Measurements from ENCODE around the gene SPINK5.
A peak's percentile ranks its signal among the peaks of the same experiment; 100 is the strongest.

The SPINK5 gene

DNA sequence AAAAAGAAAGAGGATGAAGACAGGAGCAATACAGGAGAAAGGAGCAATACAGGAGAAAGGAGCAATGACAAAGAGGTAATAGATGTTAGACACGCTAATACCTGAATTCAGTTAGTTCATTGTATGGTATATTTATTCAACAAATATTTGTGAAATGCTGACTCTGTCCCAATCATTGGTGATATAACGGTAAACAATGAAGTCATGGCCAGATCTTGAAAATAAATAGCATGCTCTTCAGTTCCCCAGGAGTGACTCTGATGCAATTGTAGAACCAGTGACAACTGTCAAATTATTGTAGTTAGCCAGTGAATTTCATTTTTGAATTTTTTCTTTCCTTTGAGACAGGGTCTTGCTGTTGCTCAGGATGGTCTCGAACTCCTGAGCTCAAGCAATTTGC lies 56.5 kb downstream of the SPINK5 start:
- H3K4me3 ChIP-seq (replicated peaks in 1 of 2; ENCODE audit: low read depth in 2 of 2, low read length in 2 of 2) = no peak overlapping the region
- TF ChIP-seq, protein P1, sequence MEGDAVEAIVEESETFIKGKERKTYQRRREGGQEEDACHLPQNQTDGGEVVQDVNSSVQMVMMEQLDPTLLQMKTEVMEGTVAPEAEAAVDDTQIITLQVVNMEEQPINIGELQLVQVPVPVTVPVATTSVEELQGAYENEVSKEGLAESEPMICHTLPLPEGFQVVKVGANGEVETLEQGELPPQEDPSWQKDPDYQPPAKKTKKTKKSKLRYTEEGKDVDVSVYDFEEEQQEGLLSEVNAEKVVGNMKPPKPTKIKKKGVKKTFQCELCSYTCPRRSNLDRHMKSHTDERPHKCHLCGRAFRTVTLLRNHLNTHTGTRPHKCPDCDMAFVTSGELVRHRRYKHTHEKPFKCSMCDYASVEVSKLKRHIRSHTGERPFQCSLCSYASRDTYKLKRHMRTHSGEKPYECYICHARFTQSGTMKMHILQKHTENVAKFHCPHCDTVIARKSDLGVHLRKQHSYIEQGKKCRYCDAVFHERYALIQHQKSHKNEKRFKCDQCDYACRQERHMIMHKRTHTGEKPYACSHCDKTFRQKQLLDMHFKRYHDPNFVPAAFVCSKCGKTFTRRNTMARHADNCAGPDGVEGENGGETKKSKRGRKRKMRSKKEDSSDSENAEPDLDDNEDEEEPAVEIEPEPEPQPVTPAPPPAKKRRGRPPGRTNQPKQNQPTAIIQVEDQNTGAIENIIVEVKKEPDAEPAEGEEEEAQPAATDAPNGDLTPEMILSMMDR (IDR thresholded peaks at IDR 0.05; ENCODE audit: low read depth, low read length) = no peak

DNA sequence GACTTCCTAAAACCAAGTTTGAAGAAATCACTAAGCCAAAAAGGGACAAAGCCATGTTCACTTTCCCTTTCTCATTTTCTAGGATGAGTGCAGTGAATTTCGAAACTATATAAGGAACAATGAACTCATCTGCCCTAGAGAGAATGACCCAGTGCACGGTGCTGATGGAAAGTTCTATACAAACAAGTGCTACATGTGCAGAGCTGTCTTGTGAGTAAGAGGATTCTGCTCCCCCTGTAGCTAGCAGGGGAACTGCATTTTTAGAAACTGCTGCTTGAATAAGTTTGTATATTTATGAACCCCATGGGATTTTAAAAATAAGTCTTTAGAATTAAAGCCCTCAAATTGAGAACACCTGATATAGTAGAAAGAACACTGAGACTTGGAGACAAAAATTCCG lies 61.9 kb downstream of the SPINK5 start:
- peak; percentile 3 to 27 for DNase-seq (ENCODE audit: low read depth in 2 of 2)
- TF ChIP-seq, protein P1 (IDR thresholded peaks at IDR 0.05; ENCODE audit: low read depth, low read length) = peak; percentile 15
- H3K4me3 ChIP-seq (replicated peaks in 1 of 2; ENCODE audit: low read depth in 2 of 2, low read length in 2 of 2) = no peak overlapping the region

More for the DNA sequence above, 56.5 kb downstream of the SPINK5 start:
- no peak for DNase-seq (ENCODE audit: low read depth in 2 of 2)

DNA sequence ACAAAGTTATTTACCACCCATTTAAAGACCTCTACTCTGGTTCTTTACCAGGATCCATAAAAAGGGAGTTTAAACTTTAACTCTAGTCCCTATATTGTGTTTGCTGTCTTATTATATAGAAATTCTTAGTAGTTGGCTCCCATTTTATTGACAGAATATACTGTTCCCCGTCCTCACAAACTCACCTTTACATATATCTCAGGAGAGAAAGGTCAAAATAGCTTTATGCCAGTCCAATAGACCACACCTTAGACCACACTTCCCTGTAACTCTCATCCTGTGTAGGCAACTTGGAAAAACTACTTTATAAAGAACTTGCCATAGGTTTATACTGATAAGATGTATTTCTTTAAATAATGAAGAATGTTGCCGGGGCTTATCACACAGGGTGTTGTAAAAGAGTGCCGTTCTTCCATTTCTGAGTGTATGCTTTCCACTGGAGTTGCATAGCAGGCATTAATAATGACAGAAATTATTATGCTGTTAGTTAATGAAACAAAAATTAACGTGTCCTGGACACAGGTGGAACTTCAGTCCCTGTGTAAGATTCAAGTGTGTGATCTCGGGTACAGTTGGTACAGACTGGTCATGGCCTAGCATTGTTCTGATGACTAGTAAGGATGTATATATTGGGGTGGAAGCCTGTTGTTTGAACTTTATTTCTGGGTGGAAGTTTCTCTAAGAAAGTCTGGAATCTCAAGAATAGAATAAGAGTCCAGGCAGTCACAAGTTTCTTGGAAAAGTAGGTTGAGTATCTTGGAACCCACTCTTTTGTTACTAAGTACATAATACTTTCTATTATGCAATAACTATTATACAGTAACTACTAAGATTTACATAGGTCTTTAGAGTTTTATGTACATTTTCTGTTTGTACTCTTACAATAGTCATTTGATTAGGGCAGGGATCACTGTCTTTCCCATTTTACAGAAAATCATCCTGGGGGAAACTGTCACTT lies 71.6 kb downstream of the SPINK5 start:
- TF ChIP-seq, protein P1 (IDR thresholded peaks at IDR 0.05; ENCODE audit: low read depth, low read length) = no peak
- H3K4me3 ChIP-seq (replicated peaks in 1 of 2; ENCODE audit: low read depth in 2 of 2, low read length in 2 of 2) = no peak overlapping the region
- no peak for DNase-seq (ENCODE audit: low read depth in 2 of 2)

DNA sequence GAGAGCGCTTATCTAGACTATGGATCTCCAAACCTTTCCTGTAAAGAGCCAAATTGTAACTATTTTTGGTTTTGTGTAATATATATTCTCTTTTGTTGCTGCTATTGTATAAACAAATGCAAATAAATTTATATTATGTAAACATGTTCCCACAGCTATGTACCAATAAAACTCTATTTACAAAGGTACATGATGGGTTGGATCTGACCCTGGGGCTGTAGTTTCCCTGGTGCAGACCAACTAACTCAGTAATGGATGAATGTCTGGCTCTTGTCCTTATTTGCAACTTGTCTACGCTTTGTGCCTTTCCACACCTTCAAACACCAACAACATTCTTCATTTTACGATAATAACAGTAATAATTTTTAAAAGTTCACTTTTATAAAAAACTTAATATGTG lies 77.1 kb downstream of the SPINK5 start:
- TF ChIP-seq, protein P1 (IDR thresholded peaks at IDR 0.05; ENCODE audit: low read depth, low read length) = no peak
- DNase-seq (ENCODE audit: low read depth in 2 of 2) = no peak
- H3K4me3 ChIP-seq (replicated peaks in 1 of 2; ENCODE audit: low read depth in 2 of 2, low read length in 2 of 2) = no peak overlapping the region

DNA sequence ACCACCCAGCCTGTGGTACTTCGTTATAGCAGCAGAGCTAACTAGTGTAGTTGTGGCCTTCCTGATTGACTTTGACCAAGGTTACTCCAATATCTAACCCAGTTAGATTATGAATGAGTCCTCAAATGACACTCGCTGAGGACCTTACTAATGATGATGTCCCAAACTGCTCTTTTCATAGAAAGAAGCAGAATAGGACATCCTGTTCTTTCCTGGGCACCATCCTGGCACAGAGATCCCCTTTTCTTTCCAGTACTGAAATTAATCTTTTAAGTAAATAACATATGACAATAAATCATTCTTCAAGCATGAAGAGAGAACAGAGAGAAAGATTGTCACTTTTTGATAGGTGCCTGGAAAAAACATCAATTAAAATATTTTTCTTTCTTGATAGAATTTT lies 77.9 kb downstream of the SPINK5 start:
- no peak overlapping the region for H3K4me3 ChIP-seq (replicated peaks in 1 of 2; ENCODE audit: low read depth in 2 of 2, low read length in 2 of 2)
- TF ChIP-seq, protein P1 (IDR thresholded peaks at IDR 0.05; ENCODE audit: low read depth, low read length) = no peak
- no peak for DNase-seq (ENCODE audit: low read depth in 2 of 2)

DNA sequence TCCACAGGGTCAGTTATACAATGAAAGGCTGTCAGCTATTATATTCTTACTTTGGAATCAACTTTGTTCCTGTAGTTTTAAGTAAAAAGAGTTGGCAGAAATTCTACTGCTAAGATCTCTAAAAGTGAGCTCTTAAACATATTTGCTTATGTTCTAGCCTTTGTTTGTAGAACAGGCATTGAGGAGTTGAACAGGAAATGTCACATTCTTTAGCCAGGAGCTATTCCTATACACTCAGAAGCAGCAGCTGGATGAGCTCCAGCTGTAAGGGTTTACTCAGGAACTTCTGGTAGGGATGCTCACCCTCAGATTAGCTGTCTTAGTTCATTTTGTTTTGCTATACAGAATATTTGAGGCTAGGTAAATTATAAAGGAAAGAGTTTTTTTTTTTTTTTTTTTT lies 82.1 kb downstream of the SPINK5 start:
- TF ChIP-seq, protein P1 (IDR thresholded peaks at IDR 0.05; ENCODE audit: low read depth, low read length) = no peak
- peak; percentile 46 to 50 for DNase-seq (ENCODE audit: low read depth in 2 of 2)
- H3K4me3 ChIP-seq (replicated peaks in 1 of 2; ENCODE audit: low read depth in 2 of 2, low read length in 2 of 2) = no peak overlapping the region
